Esophagus squamous epithelium (tissue), 4 donors: ENCODE results near the gene ABCB8.

Source experiments
- CTCF ChIP-seq, 6 experiments: fragments of 450-650 bp in 4 of 6; fragments of 200-600 bp in 2 of 6; sonication (generic) in 2 of 6; IDR thresholded peaks; one replicate each; pipeline ENCODE4 v1.5.1; 2016 to 2019; ENCODE audit warnings: antibody characterized with exemption in 6 of 6, mild to moderate bottlenecking in 4 of 6, moderate library complexity in 4 of 6
- POLR2A ChIP-seq, 4 donors: fragments of 450-650 bp; IDR thresholded peaks; one replicate each; pipeline ENCODE4 v1.6.1; 2017; ENCODE audit warnings: antibody characterized with exemption in 4 of 4, mild to moderate bottlenecking in 4 of 4, moderate library complexity in 3 of 4

GRCh38 chr7:150996376-150997074, 31.7 kb upstream of the ABCB8 start:
- TF ChIP-seq POLR2A (IDR thresholded peaks at IDR 0.05) (no peak), CTCF (IDR thresholded peaks at IDR 0.05) (no peak)
